Mammary microvascular endothelial cell (primary cell): ENCODE data around the gene IL17C. TPM values are rescaled to one million over a fixed set of nuclear protein-coding genes. Genes with fewer than 3 reads are reported as not detected.

Source experiments
- total RNA-seq: library from RNA; depleted of rRNA; stranded (reverse); fragments of >200 nt; gene quantifications from 2 replicates; pipeline ENCODE4 v1.2.3, GENCODE V29; 2015

IL17C gene, protein sequence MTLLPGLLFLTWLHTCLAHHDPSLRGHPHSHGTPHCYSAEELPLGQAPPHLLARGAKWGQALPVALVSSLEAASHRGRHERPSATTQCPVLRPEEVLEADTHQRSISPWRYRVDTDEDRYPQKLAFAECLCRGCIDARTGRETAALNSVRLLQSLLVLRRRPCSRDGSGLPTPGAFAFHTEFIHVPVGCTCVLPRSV
- 0.79 TPM in 1 of 2 replicates, not detected in the other for total RNA-seq

DNA sequence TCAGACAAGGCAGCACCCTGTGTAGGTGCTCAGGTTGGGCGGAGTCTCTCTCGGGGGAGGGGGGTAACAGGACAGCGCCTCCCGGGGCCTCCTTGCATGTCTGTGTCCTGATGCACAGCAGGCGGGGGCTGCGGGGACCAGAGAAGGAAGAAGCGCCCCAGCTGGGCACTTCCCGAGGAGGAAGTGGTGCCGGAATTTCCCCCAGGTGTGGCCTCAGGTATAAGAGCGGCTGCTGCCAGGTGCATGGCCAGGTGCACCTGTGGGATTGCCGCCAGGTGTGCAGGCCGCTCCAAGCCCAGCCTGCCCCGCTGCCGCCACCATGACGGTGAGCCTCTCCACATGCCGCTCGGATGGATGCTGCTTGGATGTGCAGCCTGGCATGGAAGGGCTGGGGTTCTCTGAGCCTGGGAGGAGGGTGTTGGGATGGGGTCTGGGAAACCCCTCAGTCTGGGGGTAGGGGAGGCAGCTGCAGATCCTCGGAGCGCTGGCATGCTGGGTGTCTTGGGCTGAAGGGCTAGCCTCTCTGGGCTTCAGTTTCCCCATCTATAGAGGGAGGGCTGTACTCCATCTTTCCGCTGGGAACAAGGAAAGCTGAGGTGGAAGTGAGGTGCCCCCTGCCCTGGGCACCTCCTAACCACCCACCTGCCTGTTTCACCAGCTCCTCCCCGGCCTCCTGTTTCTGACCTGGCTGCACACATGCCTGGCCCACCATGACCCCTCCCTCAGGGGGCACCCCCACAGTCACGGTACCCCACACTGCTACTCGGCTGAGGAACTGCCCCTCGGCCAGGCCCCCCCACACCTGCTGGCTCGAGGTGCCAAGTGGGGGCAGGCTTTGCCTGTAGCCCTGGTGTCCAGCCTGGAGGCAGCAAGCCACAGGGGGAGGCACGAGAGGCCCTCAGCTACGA, at the start of gene IL17C:
Gene IL17C (plus strand): TSS at position 250 of the 908 bp plus-strand sequence. CDS start 70 bp downstream, at position 320.

DNA sequence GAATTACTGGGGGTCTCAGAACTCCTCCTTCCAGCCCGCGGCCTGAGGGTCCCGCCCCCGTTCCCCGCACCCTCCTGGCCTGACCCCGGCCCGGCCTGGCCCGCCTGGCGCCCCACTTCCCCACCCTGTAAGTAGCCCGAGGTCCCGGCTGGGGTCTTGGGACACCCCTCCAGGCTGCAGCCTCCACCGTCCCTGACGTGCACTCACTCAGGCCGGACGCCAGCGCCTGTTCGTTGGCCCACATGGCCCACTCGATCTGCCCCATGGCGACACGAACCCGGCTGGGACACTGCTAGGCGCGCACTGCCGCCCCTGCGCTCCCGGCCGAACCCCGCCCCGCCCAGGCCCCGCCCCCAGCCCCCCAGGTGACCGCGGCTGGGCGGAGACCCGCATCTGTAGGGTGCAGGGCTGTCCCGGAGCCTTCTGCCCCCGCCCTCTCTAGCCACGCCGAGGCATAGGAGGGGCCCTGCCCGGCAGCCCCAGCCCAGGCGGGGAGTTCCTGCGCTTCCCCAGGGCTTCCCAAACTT, 12.4 kb downstream of the IL17C start, which contains the start of gene CYBA:
Gene CYBA (minus strand): TSS at position 305 of the 527 bp plus-strand sequence. CDS start 40 bp downstream, at position 265.

DNA sequence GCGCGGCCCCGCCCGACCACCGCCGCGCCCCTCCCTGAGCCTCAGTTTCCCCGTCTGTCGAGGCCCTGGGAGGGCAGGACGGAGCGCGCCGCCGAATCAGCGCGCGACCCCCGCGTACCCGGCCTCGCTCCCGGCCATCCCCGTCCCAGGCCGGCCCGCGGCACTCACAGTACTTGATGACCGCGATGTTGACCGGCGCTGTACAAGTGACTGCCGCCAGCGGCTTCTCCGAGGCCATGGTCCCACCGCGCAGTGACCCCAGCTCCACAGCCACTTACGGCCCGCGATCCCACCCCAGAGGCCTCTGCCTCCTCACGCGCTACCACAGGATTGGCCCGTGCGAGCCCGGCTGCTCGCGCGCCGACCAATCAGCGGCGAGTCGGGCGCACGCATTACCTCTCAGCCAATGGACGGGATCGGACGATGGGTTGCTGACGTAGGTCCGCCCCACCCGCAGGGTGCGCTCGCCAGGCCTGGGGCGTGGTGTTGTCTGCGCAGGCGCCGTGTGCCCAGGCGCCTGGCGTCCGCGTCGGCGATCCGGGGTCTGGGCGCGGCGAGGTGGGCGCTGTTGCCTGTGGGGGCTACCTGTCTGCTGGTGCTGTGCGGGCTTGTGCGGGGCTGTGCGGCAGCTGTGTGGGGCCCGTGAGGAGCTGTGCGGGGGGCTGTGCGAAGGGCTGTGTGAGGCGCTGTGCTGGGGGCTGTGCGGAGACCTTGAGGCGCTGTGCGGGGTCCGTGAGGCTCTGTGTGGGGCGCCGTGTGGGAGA, 24.7 kb downstream of the IL17C start, which contains the start of gene MVD:
Gene MVD (minus strand): TSS at position 249 of the 764 bp plus-strand sequence. CDS start 11 bp downstream, at position 238.

GRCh38 chr16:88686439-88687253, 48.3 kb downstream of the IL17C start, which contains the start of gene SNAI3:
SNAI3 (minus strand) TSS chr16:88686507; CDS start chr16:88686406, 101 bp downstream.

Other genes with a start within 250 kb of the IL17C start
- gene ZFPM1, start 185.3 kb upstream of the IL17C start, total RNA-seq: 0.93 and 1.3 TPM in 2 replicates
- 16.8 and 21.0 TPM in 2 replicates for gene ZC3H18, start 68.2 kb upstream of the IL17C start, total RNA-seq
- gene CYBA, start 12.5 kb downstream of the IL17C start, total RNA-seq: 194 and 228 TPM in 2 replicates
- 67.0 and 69.5 TPM in 2 replicates for gene MVD, start 24.5 kb downstream of the IL17C start, total RNA-seq
- gene SNAI3, start 47.9 kb downstream of the IL17C start, total RNA-seq: 0.13 TPM in 1 of 2 replicates, not detected in the other
- gene RNF166, start 67.8 kb downstream of the IL17C start, total RNA-seq: 20.8 and 24.9 TPM in 2 replicates
- gene CTU2, start 67.9 kb downstream of the IL17C start, total RNA-seq: 19.9 and 25.9 TPM in 2 replicates
- gene PIEZO1, start 146.6 kb downstream of the IL17C start, total RNA-seq: 259 and 277 TPM in 2 replicates
- gene CDT1, start 165.2 kb downstream of the IL17C start, total RNA-seq: 14.2 and 27.4 TPM in 2 replicates
- 280 and 289 TPM in 2 replicates for gene APRT, start 173.4 kb downstream of the IL17C start, total RNA-seq
- gene GALNS, start 218.4 kb downstream of the IL17C start, total RNA-seq: 21.9 and 22.0 TPM in 2 replicates
- 66.9 and 84.2 TPM in 2 replicates for gene TRAPPC2L, start 218.6 kb downstream of the IL17C start, total RNA-seq
- gene PABPN1L, start 228.1 kb downstream of the IL17C start, total RNA-seq: not detected in 2 replicates